GM12873 (cell line): ENCODE data around the gene ADAMTS13.

Source experiments
- CTCF ChIP-seq: IDR thresholded peaks from 2 replicates; pipeline ENCODE4 v1.5.1; 2012; ENCODE audit warnings: low read depth, mild to moderate bottlenecking, moderate library complexity, low read length, control low read depth; ENCODE audit not compliant: insufficient read depth; ENCODE audit errors: missing control alignments

The ADAMTS13 gene

DNA sequence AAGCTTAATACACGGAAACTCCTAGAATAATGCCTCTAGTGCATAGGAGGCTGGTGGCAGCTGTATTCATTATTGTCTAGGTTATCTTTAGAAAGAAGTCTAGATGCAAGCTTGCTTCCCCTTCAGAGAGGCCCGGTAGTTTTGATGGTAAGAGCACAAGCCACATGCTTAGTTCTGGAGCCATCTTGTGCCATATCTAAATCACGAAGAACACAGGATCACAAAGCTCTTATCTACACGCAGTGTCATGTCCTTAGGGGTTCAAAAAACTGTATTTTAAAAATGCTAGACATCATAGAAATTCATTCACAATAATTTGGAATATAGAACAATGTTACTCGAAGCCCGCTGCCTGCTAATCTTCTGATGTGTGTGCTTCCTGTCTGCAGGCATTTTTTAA is 43.8 kb downstream of the ADAMTS13 start:
- TF ChIP-seq CTCF = no peak

DNA sequence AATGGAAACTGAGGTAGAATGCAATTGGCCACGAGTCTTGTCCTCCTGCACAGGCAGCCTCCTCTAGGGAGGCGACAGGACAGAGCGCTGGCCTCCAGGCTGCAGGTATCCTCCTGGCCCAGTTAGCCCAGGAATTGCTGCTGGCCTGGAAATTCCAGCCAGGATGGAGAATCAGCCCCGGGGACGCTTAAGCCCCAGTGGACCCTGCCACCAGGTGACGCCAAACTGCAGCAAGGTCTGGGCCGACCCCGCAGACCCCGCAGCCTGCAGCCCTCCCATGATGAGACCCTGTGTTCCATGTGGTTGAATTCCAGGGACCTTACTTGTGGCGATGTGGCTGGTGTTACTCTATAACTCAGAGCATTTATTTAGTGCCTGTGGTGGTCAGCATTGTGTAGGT is 44.9 kb downstream of the ADAMTS13 start:
- TF ChIP-seq CTCF = no peak

DNA sequence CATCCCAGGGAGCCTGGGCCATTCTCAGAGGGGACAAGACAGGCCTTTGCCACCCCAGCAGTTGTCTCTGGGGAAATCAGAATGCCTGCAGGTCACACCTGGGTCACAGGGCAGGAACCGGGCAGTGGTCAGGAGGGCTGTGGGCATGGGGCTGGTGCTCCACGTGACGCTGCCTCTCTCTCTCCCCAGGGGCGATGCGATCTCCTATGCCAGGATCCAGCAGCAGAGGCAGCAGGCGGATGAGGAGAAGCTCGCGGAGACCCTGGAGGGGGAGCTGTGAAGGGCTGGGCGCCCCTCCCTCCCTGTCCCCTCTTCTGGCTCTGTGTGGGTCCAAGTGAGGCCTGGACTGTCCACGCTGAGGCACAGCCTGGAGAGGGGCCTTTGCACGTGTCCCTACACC is 46.2 kb downstream of the ADAMTS13 start:
- TF ChIP-seq CTCF = no peak

- no peak for TF ChIP-seq CTCF
Observed at GRCh38 chr9:133468777-133469421, 46.7 kb downstream of the ADAMTS13 start.

DNA sequence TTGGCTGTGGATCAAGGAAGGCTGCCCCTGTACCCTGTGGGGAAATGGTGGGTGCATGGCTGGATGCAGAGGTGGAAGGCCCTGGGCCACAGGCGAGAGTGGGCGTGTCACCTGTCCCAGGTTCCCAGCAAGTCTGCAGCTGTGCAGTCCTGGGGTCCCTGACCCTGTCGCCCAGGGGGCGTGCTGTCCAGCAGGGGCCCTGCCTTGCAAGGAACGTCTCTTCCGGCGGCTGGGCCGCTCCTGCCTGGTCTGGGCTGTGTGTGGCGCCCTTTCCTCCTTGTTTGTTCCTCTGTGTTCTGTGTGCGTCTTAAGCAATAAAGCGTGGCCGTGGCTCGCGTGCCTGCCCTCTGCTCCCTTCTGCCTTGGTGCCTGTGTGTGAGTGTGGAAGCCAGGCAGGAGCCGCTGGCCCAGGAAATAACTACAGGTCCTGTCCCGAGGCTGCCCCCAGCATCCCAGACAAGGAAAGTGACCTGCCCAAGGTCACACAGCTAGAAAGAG is 48.3 kb downstream of the ADAMTS13 start:
- no peak for TF ChIP-seq CTCF

GRCh38 chr9:133470988-133471387 is 48.8 kb downstream of the ADAMTS13 start:
- TF ChIP-seq CTCF = no peak

- TF ChIP-seq CTCF = no peak
Observed at GRCh38 chr9:133471551-133472276, 49.5 kb downstream of the ADAMTS13 start.
